ENCODE results near the gene PLA2G10.
A peak's percentile ranks its signal among the peaks of the same experiment; 100 is the strongest.
"Not testable (repeated sequence)": the region's sequence is repeated elsewhere in the genome, so short reads cannot be mapped to it uniquely, and the experiment has no call there.

Gene PLA2G10

GRCh38 chr16:14667347-14668266, 26.5 kb downstream of the PLA2G10 start:
- DNase-seq = no peak

GRCh38 chr16:14658063-14658462, 36.0 kb downstream of the PLA2G10 start:
- DNase-seq = no peak

GRCh38 chr16:14652726-14653125, 41.4 kb downstream of the PLA2G10 start:
- DNase-seq = no peak

GRCh38 chr16:14650629-14651028, 43.5 kb downstream of the PLA2G10 start:
- DNase-seq = no peak

GRCh38 chr16:14649816-14650215, 44.3 kb downstream of the PLA2G10 start:
- no peak for DNase-seq

- peak; percentile 23 for DNase-seq
Measured at GRCh38 chr16:14641926-14642325, 52.2 kb downstream of the PLA2G10 start.

GRCh38 chr16:14641206-14641605, 52.9 kb downstream of the PLA2G10 start:
- no peak for DNase-seq

GRCh38 chr16:14640538-14640937, 53.6 kb downstream of the PLA2G10 start:
- no peak for DNase-seq

- DNase-seq = not testable (repeated sequence)
Measured at GRCh38 chr16:14636951-14637240, 57.2 kb downstream of the PLA2G10 start.

- not testable (repeated sequence) for DNase-seq
Measured at GRCh38 chr16:14636179-14636950, 57.7 kb downstream of the PLA2G10 start.

- DNase-seq = no peak
Measured at GRCh38 chr16:14635395-14636165, 58.5 kb downstream of the PLA2G10 start.

- no peak for DNase-seq
Measured at GRCh38 chr16:14634389-14634725, 59.8 kb downstream of the PLA2G10 start.

- peak; percentile 99 for DNase-seq
Measured at GRCh38 chr16:14632693-14633569, 61.2 kb downstream of the PLA2G10 start, which contains the start of gene BFAR. Gene BFAR (plus strand): TSS chr16:14632951. CDS start chr16:14644347, 11,396 bp downstream.

GRCh38 chr16:14630620-14631330, 63.3 kb downstream of the PLA2G10 start:
- not testable (repeated sequence) for DNase-seq

- DNase-seq = peak; percentile 96 to 98
Measured at GRCh38 chr16:14629919-14630619, 64.0 kb downstream of the PLA2G10 start, which contains the start of gene PARN. Gene PARN (minus strand): TSS chr16:14630260. CDS start chr16:14630125, 135 bp downstream.

GRCh38 chr16:14629612-14629918, 64.5 kb downstream of the PLA2G10 start:
- no peak for DNase-seq

- DNase-seq = no peak
Measured at GRCh38 chr16:14628806-14629611, 65.1 kb downstream of the PLA2G10 start.

GRCh38 chr16:14627078-14627477, 67.0 kb downstream of the PLA2G10 start:
- no peak for DNase-seq
